ENCODE results near the gene RAPGEF5.

DNA sequence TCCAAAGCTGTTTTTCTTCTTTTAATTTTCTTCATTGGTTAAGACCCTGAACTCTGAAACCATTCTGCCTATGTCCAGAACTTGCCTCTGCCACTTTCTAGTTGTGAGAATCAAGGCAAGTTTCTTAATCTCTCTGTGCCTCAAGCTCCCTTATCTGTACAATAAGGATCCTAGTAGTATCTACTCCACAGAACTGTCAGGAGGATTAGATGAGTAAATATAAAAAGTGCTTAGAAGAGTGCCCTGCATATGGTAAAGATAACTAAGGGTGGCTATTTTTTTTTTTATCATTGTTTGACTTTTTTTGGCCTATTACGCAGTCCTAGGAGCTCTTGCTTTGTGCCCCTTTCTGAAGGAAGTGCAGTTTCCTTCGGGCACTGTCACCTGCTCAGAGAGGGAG lies 46.4 kb upstream of the RAPGEF5 start:
- TF ChIP-seq, protein P1, sequence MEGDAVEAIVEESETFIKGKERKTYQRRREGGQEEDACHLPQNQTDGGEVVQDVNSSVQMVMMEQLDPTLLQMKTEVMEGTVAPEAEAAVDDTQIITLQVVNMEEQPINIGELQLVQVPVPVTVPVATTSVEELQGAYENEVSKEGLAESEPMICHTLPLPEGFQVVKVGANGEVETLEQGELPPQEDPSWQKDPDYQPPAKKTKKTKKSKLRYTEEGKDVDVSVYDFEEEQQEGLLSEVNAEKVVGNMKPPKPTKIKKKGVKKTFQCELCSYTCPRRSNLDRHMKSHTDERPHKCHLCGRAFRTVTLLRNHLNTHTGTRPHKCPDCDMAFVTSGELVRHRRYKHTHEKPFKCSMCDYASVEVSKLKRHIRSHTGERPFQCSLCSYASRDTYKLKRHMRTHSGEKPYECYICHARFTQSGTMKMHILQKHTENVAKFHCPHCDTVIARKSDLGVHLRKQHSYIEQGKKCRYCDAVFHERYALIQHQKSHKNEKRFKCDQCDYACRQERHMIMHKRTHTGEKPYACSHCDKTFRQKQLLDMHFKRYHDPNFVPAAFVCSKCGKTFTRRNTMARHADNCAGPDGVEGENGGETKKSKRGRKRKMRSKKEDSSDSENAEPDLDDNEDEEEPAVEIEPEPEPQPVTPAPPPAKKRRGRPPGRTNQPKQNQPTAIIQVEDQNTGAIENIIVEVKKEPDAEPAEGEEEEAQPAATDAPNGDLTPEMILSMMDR (IDR thresholded peaks at IDR 0.05 in 8 of 11, conservative IDR thresholded peaks at IDR 0.05 in 3 of 11), result no peak
- TF ChIP-seq POLR2A (IDR thresholded peaks at IDR 0.05), result no peak
